H1 (cell line): Measurements from ENCODE around the gene SSTR5. TPM values are rescaled to one million over a fixed set of nuclear protein-coding genes. Genes with fewer than 3 reads are reported as not detected.

Experiments
- CTCF ChIA-PET: fragments of 300-600 bp; sonication (Branson Sonifier 250); formaldehyde crosslinking; loops from one replicate; lab custom pipeline; 2021; ENCODE audit not compliant: partially characterized antibody; lab: Charles Lee
- POLR2A ChIA-PET: fragments of 300-600 bp; sonication (Branson Sonifier 250); formaldehyde crosslinking; loops from one replicate; lab custom pipeline; 2021; ENCODE audit warnings: inconsistent platforms; ENCODE audit not compliant: partially characterized antibody; lab: Charles Lee
- DNase-seq, 2 experiments: peaks; one replicate each; pipeline versions ENCODE4 v3.0.0 to v3.0.0-alpha.2; 2010 to 2022; ENCODE audit warnings: low spot score in 2 of 2, low read depth in 1 of 2, mixed read lengths in 1 of 2
- FAIRE-seq: peaks from 2 replicates; lab custom pipeline; 2011; peaks lifted over from hg19 to GRCh38; lab: Jason Lieb, UNC
- H2AFZ ChIP-seq: 2 replicates; pipeline ENCODE4 v1.8.1; 2012; ENCODE audit warnings: low read length, inconsistent platforms
- H2AK5ac ChIP-seq: 2 replicates; pipeline ENCODE4 v1.6.1; 2013; ENCODE audit warnings: low read depth, low read length
- H2BK120ac ChIP-seq: replicated peaks from 2 replicates; pipeline ENCODE3; 2013; ENCODE audit warnings: low read depth, low read length, inconsistent platforms
- H2BK12ac ChIP-seq: 2 replicates; pipeline ENCODE4 v1.6.1; 2013; ENCODE audit warnings: low read depth, low read length
- H2BK15ac ChIP-seq: 2 replicates; pipeline ENCODE4 v1.6.1; 2013; ENCODE audit warnings: low read length
- H2BK20ac ChIP-seq: 2 replicates; pipeline ENCODE4 v1.6.1; 2013; ENCODE audit warnings: low read length
- H2BK5ac ChIP-seq: 2 replicates; pipeline ENCODE4 v1.6.1; 2013; ENCODE audit warnings: low read depth, low read length
- H3K14ac ChIP-seq: 2 replicates; pipeline ENCODE4 v1.6.1; 2013; ENCODE audit warnings: inconsistent platforms; ENCODE audit not compliant: insufficient read length
- H3K18ac ChIP-seq: 2 replicates; pipeline ENCODE4 v1.6.1; 2013; ENCODE audit warnings: low read length; ENCODE audit errors: extremely low read depth
- H3K23ac ChIP-seq: 2 replicates; pipeline ENCODE4 v1.6.1; 2013; ENCODE audit warnings: inconsistent platforms; ENCODE audit not compliant: insufficient read length
- H3K23me2 ChIP-seq: 2 replicates; pipeline ENCODE4 v1.6.1; 2013; ENCODE audit warnings: low read depth, low read length
- H3K27ac ChIP-seq: 2 replicates; pipeline ENCODE4 v1.6.1; 2011; ENCODE audit warnings: low read depth, low read length, inconsistent platforms
- H3K27me3 ChIP-seq, 4 experiments: replicated peaks in 1 of 4; 1 replicate in 1 of 4; 2 replicates in 3 of 4; pipeline versions ENCODE4 v1.6.1 to v1.8.1; 2011 to 2013; ENCODE audit warnings: low read length in 3 of 4, mild to moderate bottlenecking in 3 of 4, inconsistent platforms in 2 of 4, mixed read lengths in 2 of 4, moderate library complexity in 1 of 4; ENCODE audit not compliant: control insufficient read depth in 3 of 4, insufficient read depth in 3 of 4; ENCODE audit errors: extremely low read depth in 1 of 4
- H3K36me3 ChIP-seq, 4 experiments: 2 replicates each; pipeline versions ENCODE4 v1.6.1 to v1.8.1; 2011 to 2013; ENCODE audit warnings: mild to moderate bottlenecking in 4 of 4, low read length in 3 of 4, moderate library complexity in 2 of 4, control low read depth in 1 of 4, inconsistent platforms in 1 of 4; ENCODE audit not compliant: insufficient read depth in 4 of 4, control insufficient read depth in 2 of 4
- H3K4ac ChIP-seq: replicated peaks from 2 replicates; pipeline ENCODE3; 2013; ENCODE audit warnings: low read length, low read depth, mixed read lengths, inconsistent platforms; ENCODE audit not compliant: insufficient read length
- H3K4me1 ChIP-seq, 4 experiments: replicated peaks in 1 of 4; 1 replicate in 1 of 4; 2 replicates in 3 of 4; pipeline versions ENCODE4 v1.6.1 to v1.8.1; 2011 to 2013; ENCODE audit warnings: low read length in 3 of 4, inconsistent platforms in 2 of 4, mixed read lengths in 1 of 4; ENCODE audit not compliant: insufficient read depth in 4 of 4, control insufficient read depth in 3 of 4
- H3K4me2 ChIP-seq, 2 experiments: 2 replicates each; pipeline versions ENCODE4 v1.6.1 to v1.8.1; 2011 to 2013; ENCODE audit warnings: low read depth in 2 of 2, low read length in 2 of 2, control low read depth in 1 of 2, inconsistent platforms in 1 of 2, mild to moderate bottlenecking in 1 of 2; ENCODE audit not compliant: insufficient read depth in 1 of 2
- H3K4me3 ChIP-seq, 4 experiments: fragments of 200-600, 300-600 bp in 1 of 4; sonication (generic), shearing (Covaris generic), sonication (Bioruptor Twin) in 1 of 4; 2 replicates each; pipeline versions ENCODE4 v1.5.1 to v1.8.1; 2011 to 2016; ENCODE audit warnings: low read length in 4 of 4, low read depth in 3 of 4, control low read depth in 2 of 4, inconsistent platforms in 2 of 4, mild to moderate bottlenecking in 2 of 4, mixed read lengths in 1 of 4, moderate library complexity in 1 of 4; ENCODE audit not compliant: insufficient read depth in 2 of 4; ENCODE audit errors: extremely low read depth in 1 of 4
- H3K56ac ChIP-seq: replicated peaks from 2 replicates; pipeline ENCODE3; 2013; ENCODE audit warnings: low read depth, mild to moderate bottlenecking, mixed read lengths, low read length, inconsistent platforms; ENCODE audit not compliant: insufficient read length
- H3K79me1 ChIP-seq: 2 replicates; pipeline ENCODE4 v1.6.1; 2013; ENCODE audit warnings: low read depth, low read length, control low read depth
- H3K79me2 ChIP-seq, 2 experiments: 2 replicates each; pipeline versions ENCODE4 v1.6.1 to v1.8.1; 2012 to 2013; ENCODE audit warnings: low read length in 2 of 2, mild to moderate bottlenecking in 2 of 2, inconsistent platforms in 1 of 2; ENCODE audit not compliant: insufficient read depth in 2 of 2, control insufficient read depth in 1 of 2
- H3K9ac ChIP-seq, 4 experiments: replicated peaks in 1 of 4; 1 replicate in 1 of 4; 2 replicates in 3 of 4; pipeline versions ENCODE4 v1.6.1 to v1.8.1; 2011 to 2013; ENCODE audit warnings: low read depth in 3 of 4, low read length in 3 of 4, control low read depth in 2 of 4, mild to moderate bottlenecking in 2 of 4, moderate library complexity in 2 of 4, inconsistent platforms in 1 of 4; ENCODE audit errors: extremely low read depth in 1 of 4
- H3K9me3 ChIP-seq, 2 experiments: 2 replicates each; pipeline versions ENCODE4 v1.6.1 to v1.8.1; 2012 to 2013; ENCODE audit warnings: mild to moderate bottlenecking in 2 of 2, moderate library complexity in 2 of 2, control low read depth in 1 of 2, inconsistent platforms in 1 of 2, low read depth in 1 of 2, low read length in 1 of 2, mixed read lengths in 1 of 2; ENCODE audit not compliant: insufficient read depth in 2 of 2
- H4K20me1 ChIP-seq, 2 experiments: replicated peaks in 1 of 2; 2 replicates each; pipeline versions ENCODE3 to v1.8.1; 2011 to 2013; ENCODE audit warnings: inconsistent platforms in 2 of 2, low read length in 2 of 2, mild to moderate bottlenecking in 1 of 2; ENCODE audit not compliant: insufficient read depth in 2 of 2, control insufficient read depth in 1 of 2
- H4K5ac ChIP-seq: 2 replicates; pipeline ENCODE4 v1.6.1; 2013; ENCODE audit warnings: low read length, low read depth, mixed read lengths, inconsistent platforms; ENCODE audit not compliant: insufficient read length
- H4K8ac ChIP-seq: 2 replicates; pipeline ENCODE4 v1.8.0; 2013; ENCODE audit warnings: mild to moderate bottlenecking, moderate library complexity, low read length, inconsistent platforms; ENCODE audit not compliant: insufficient read depth; ENCODE audit errors: extremely low read depth
- H4K91ac ChIP-seq: replicated peaks from 2 replicates; pipeline ENCODE3; 2013; ENCODE audit warnings: low read length, mixed read lengths, inconsistent platforms; ENCODE audit not compliant: insufficient read length
- HDAC2 ChIP-seq, 2 experiments: fragments of 300-600 bp in 1 of 2; sonication (generic) in 1 of 2; IDR thresholded peaks; 2 replicates each; pipeline ENCODE4 v1.6.1; 2011 to 2012; ENCODE audit warnings: low read depth in 2 of 2, low read length in 2 of 2, mild to moderate bottlenecking in 2 of 2, moderate library complexity in 2 of 2, borderline replicate concordance in 1 of 2, inconsistent platforms in 1 of 2
- POLR2AphosphoS5 ChIP-seq: IDR thresholded peaks from 2 replicates; pipeline ENCODE4 v1.6.1; 2011; ENCODE audit warnings: low read depth, low read length
- WGBS, 2 experiments: shearing (Covaris generic) in 1 of 2; methylation state at CpG; one replicate each; pipeline versions ENCODE4 v1.1.6 to v1.1.7; 2013 to 2015; ENCODE audit warnings: low lambda C conversion rate in 2 of 2, mixed read lengths in 2 of 2, inconsistent platforms in 1 of 2, low coverage in 1 of 2, missing lambda C conversion rate in 1 of 2; ENCODE audit not compliant: insufficient replicate concordance in 2 of 2, insufficient coverage in 1 of 2, insufficient read length in 1 of 2; ENCODE audit errors: extremely low coverage in 1 of 2, missing lambda C conversion rate in 1 of 2; 5-methylcytosine and 5-hydroxymethylcytosine counted together
- polyA plus RNA-seq, 7 experiments: library from polyadenylated mRNA; depleted of rRNA in 3 of 7; stranded (reverse) in 5 of 7; unstranded in 2 of 7; fragments of >200 nt in 5 of 7; fragments of 200-250 nt in 2 of 7; gene quantifications; 1 replicate in 5 of 7; 2 replicates in 1 of 7; 4 replicates in 1 of 7; pipeline versions ENCODE4 v1.2.1 to v1.2.3, GENCODE V29; 2011 to 2013; ENCODE audit warnings: missing spikeins in 2 of 7, mixed read lengths in 2 of 7
- total RNA-seq: library from RNA; stranded (reverse); fragmentation: NEBNext Ultra II Directional; extraction: Animal tissue kit (Norgen Biotek cat#: 25700); gene quantifications from 2 replicates; pipeline ENCODE4 v1.2.1, GENCODE V29; 2021

The SSTR5 gene
- total and polyA plus RNA-seq, 2 of the 8 experiments (the other 6 are each of a cell fraction or from before 2014, with no cell fraction given) = 0.56 to 0.60 TPM

- Histone ChIP-seq H2BK120ac (no peak overlapping the region), H3K23ac (no peak overlapping the region), H4K8ac (peak overlapping the region; percentile 14; the same call in 1 of the 2 replicates), H3K18ac (no peak overlapping the region), H4K20me1 (peaks cover 0 to 10% of the 10 kb centered on the region in 2 experiments), H2BK12ac (no peak overlapping the region), H3K56ac (no peak overlapping the region), H3K79me1 (no peaks in the 10 kb centered on the region), H2BK15ac (no peak overlapping the region), H2BK5ac (no peak overlapping the region), H3K27me3 (no peaks in the 10 kb centered on the region), H2AFZ (no peak overlapping the region), H3K14ac (no peak overlapping the region), H3K9me3 (peaks cover 4 to 15% of the 10 kb centered on the region in 2 experiments; a peak in 3 of 4 replicates), H3K4me3 (no peak overlapping the region), H2AK5ac (no peak overlapping the region), H3K36me3 (no peaks in the 10 kb centered on the region), H4K5ac (no peak overlapping the region), H3K79me2 (no peaks in the 10 kb centered on the region), H3K27ac (no peak overlapping the region), H3K9ac (no peak overlapping the region), H3K23me2 (peaks cover 14% of the 10 kb centered on the region; the same call in 1 of the 2 replicates), H4K91ac (no peak overlapping the region), H3K4me2 (no peak overlapping the region), H2BK20ac (no peak overlapping the region), H3K4me1 (no peaks in the 10 kb centered on the region; a peak in 1 of 7 replicates), H3K4ac (no peak overlapping the region)
- ChIA-PET CTCF (interaction anchor here (1.1 to 1.3 kb wide), 2 partner anchors 29 to 242 kb away, joined by 3 read pairs; no protein-coding TSS in a partner anchor), POLR2A (no interaction called here)
- FAIRE-seq = no peak
- TF ChIP-seq POLR2AphosphoS5 (no peak), HDAC2 (IDR thresholded peaks at IDR 0.05; ENCODE audit: borderline replicate concordance in 1 of 2, low read depth in 2 of 2, low read length in 2 of 2) (no peak)
- WGBS, 2 experiments = 94% methylated on average over 15 of the region's 39 CpGs; no CpG with 5 or more reads in 1 of the 2 experiments
- no peak for DNase-seq
These were observed 43.9 kb upstream of the SSTR5 start for GRCh38 chr16:1028524-1029258.
